Parathyroid adenoma (tissue), 2 donors: ENCODE results near the gene CKAP2L.
"Not testable (repeated sequence)": the region's sequence is repeated elsewhere in the genome, so short reads cannot be mapped to it uniquely, and the experiment has no call there.

Experiments
- H2AFZ ChIP-seq: fragments of 300-600 bp; sonication (generic); one replicate; pipeline ENCODE4 v1.7.0; 2017; ENCODE audit warnings: antibody characterized with exemption, mild to moderate bottlenecking
- H3K27ac ChIP-seq: fragments of 300-600 bp; sonication (generic); one replicate; pipeline ENCODE4 v1.7.0; 2017
- H3K27me3 ChIP-seq: fragments of 300-600 bp; sonication (generic); one replicate; pipeline ENCODE4 v1.7.0; 2017; ENCODE audit warnings: low read length; ENCODE audit not compliant: control insufficient read depth, insufficient read depth
- H3K36me3 ChIP-seq: fragments of 300-600 bp; sonication (generic); one replicate; pipeline ENCODE4 v1.7.0; 2017; ENCODE audit warnings: low read length; ENCODE audit not compliant: control insufficient read depth, insufficient read depth
- H3K4me1 ChIP-seq: fragments of 300-600 bp; sonication (generic); one replicate; pipeline ENCODE4 v1.7.0; 2017; ENCODE audit warnings: control low read depth
- H3K4me2 ChIP-seq: fragments of 300-600 bp; sonication (generic); one replicate; pipeline ENCODE4 v1.7.0; 2017; ENCODE audit warnings: low read length
- H3K4me3 ChIP-seq: fragments of 300-600 bp; sonication (generic); one replicate; pipeline ENCODE4 v1.7.0; 2017; ENCODE audit warnings: low read depth, low read length
- H3K79me2 ChIP-seq: fragments of 300-600 bp; sonication (generic); one replicate; pipeline ENCODE4 v1.7.0; 2017; ENCODE audit warnings: control low read depth
- H3K9ac ChIP-seq: fragments of 300-600 bp; sonication (generic); one replicate; pipeline ENCODE4 v1.7.0; 2017; ENCODE audit warnings: mild to moderate bottlenecking
- H3K9me3 ChIP-seq: fragments of 300-600 bp; sonication (generic); one replicate; pipeline ENCODE4 v1.7.0; 2017; ENCODE audit warnings: low read length; ENCODE audit not compliant: control insufficient read depth
- TF ChIP-seq, protein P1 (sequence below): fragments of 300-600 bp; sonication (generic); IDR thresholded peaks from one replicate; pipeline ENCODE4 v1.7.0; 2017; ENCODE audit warnings: antibody characterized with exemption, mild to moderate bottlenecking
- donor health status: primary hyperparathyroidism.

CKAP2L gene

DNA sequence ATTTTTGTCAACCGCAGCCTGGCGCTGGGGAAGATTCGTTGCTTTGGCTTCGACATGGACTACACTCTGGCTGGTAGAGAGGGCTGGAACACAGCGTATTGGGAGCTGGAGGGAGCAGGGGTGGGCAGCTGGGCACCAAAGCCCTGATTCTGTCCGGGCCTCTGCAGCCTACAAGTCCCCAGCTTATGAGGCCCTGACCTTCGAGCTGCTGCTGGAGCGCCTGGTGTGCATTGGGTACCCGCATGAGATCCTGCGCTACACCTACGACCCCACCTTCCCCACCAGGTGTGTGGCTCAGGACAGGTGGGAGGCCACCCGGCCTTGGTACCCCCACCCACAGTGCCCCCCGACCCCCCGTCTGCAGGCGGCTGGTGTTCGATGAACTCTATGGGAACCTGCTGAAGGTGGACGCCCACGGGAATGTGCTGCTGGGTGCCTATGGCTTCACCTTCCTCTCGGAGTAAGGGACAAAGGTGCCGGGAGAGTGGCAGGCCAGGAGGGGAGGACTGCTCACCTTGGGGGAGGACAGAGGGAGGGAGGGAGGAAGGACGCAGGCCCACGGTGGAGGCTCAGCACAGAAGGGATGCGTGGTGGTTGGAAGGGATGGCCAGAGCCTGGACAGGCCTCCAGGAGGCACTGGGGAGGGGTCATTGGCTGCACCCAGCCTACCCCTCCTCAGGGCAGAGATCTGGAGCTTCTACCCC lies 42.4 kb downstream of the CKAP2L start:
- H3K36me3 ChIP-seq, result no peaks in the 10 kb centered on the region
- H2AFZ ChIP-seq, result no peak overlapping the region
- no peaks in the 10 kb centered on the region for H3K27me3 ChIP-seq
- no peaks in the 10 kb centered on the region for H3K79me2 ChIP-seq
- no peak overlapping the region for H3K4me3 ChIP-seq
- peaks cover 4% of the 10 kb centered on the region for H3K4me1 ChIP-seq
- TF ChIP-seq, protein P1, sequence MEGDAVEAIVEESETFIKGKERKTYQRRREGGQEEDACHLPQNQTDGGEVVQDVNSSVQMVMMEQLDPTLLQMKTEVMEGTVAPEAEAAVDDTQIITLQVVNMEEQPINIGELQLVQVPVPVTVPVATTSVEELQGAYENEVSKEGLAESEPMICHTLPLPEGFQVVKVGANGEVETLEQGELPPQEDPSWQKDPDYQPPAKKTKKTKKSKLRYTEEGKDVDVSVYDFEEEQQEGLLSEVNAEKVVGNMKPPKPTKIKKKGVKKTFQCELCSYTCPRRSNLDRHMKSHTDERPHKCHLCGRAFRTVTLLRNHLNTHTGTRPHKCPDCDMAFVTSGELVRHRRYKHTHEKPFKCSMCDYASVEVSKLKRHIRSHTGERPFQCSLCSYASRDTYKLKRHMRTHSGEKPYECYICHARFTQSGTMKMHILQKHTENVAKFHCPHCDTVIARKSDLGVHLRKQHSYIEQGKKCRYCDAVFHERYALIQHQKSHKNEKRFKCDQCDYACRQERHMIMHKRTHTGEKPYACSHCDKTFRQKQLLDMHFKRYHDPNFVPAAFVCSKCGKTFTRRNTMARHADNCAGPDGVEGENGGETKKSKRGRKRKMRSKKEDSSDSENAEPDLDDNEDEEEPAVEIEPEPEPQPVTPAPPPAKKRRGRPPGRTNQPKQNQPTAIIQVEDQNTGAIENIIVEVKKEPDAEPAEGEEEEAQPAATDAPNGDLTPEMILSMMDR, result no peak
- H3K4me2 ChIP-seq, result no peak overlapping the region
- H3K9me3 ChIP-seq, result no peaks in the 10 kb centered on the region
- H3K9ac ChIP-seq, result no peak overlapping the region
- H3K27ac ChIP-seq, result no peak overlapping the region

DNA sequence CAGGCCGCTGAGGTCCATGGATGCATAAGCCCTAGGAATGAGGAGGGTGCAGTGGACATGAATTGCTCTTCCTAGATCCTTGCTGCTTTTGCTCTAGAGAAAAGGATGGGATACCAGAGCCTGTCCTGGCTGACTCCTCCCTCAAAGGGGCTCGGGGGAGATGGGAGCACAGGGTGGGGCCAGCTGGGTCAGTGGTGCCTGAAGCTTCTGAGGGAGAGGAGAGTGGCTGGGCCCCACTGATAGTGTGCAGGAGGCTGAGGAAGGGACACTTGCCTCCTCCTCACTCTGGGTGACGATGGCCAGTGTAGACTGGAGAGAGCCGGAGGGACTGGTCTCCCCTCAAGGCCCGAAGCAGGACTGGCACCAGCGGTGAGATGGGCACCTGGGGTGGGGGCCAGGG lies 43.6 kb downstream of the CKAP2L start, which contains the start of gene NT5DC4:
NT5DC4 (plus strand) TSS at position 236 of the 400 bp plus-strand sequence; CDS start at position 296, 60 bp downstream.
- Histone ChIP-seq H3K4me1 (no peaks in the 10 kb centered on the region), H3K36me3 (no peaks in the 10 kb centered on the region), H3K4me3 (no peak within 1 kb of the TSS), H3K79me2 (no peaks in the 10 kb centered on the region), H3K9ac (no peak within 1 kb of the TSS), H3K27me3 (no peaks in the 10 kb centered on the region), H3K4me2 (no peak within 1 kb of the TSS), H3K27ac (no peak within 1 kb of the TSS), H3K9me3 (no peaks in the 10 kb centered on the region), H2AFZ (no peak within 1 kb of the TSS)
- TF ChIP-seq, protein P1, result no peak

DNA sequence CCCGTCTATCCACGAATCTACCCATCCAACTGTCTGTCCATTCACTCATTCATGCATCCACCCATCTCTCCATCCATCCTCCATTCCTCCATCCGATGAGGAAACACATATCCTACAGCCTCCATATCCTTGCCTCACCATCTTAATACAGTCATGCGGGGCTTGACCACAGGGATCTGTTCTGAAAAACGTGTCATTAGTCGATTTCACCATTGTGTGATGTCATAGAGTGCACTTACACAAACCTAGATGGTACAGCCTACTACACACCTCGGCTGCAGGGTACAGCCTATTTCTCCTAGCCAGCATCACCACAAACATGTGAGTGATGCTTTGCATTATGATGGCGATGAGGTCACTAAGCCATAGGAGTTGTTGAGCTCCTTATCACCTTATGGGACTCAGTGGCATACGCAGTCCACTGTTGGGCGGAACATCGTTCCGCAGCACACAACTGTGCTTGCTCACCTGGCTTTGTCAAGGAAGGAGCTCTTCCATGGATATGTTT lies 45.5 kb downstream of the CKAP2L start:
- H3K79me2 ChIP-seq, result no peaks in the 10 kb centered on the region
- H3K9ac ChIP-seq, result no peak overlapping the region
- H3K9me3 ChIP-seq, result no peaks in the 10 kb centered on the region
- H3K36me3 ChIP-seq, result no peaks in the 10 kb centered on the region
- no peak overlapping the region for H3K4me3 ChIP-seq
- no peak overlapping the region for H2AFZ ChIP-seq
- no peak overlapping the region for H3K4me2 ChIP-seq
- H3K4me1 ChIP-seq, result no peaks in the 10 kb centered on the region
- H3K27ac ChIP-seq, result no peak overlapping the region
- TF ChIP-seq, protein P1, result no peak
- no peaks in the 10 kb centered on the region for H3K27me3 ChIP-seq

DNA sequence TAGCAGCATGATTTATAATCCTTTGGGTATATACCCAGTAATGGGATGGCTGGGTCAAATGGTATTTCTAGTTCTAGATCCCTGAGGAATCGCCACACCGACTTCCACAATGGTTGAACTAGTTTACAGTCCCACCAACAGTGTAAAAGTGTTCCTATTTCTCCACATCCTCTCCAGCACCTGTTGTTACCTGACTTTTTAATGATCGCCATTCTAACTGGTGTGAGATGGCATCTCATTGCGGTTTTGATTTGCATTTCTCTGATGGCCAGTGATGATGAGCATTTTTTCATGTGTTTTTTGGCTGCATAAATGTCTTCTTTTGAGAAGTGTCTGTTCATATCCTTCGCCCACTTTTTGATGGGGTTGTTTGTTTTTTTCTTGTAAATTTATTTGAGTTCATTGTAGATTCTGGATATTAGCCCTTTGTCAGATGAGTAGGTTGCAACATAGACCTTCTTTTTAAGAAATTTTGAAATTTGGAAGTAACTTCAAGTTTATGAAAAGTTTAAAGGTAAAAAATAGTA lies 47.5 kb downstream of the CKAP2L start:
- not testable (repeated sequence) for H3K9me3 ChIP-seq, H3K79me2 ChIP-seq, H2AFZ ChIP-seq, H3K36me3 ChIP-seq, H3K27ac ChIP-seq, H3K4me2 ChIP-seq, H3K27me3 ChIP-seq, H3K4me1 ChIP-seq, H3K4me3 ChIP-seq, H3K9ac ChIP-seq

DNA sequence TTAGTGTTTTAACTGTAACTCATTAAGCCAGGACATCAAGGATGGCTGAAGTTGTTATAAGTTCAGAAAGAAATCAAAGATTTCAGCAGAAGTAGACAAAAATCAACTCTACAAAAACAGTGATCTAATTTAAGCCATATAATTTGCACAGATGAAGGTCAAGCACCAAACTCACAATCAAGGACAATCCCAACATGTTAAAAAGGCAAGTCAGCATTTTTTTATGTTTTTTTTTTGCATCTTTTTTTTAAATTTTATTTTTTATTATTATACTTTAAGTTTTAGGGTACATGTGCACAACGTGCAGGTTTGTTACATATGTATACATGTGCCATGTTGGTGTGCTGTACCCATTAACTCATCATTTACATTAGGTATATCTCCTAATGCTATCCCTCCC lies 48.3 kb downstream of the CKAP2L start:
- H3K27me3 ChIP-seq, H3K79me2 ChIP-seq, H3K27ac ChIP-seq, H3K36me3 ChIP-seq, H3K9ac ChIP-seq, H2AFZ ChIP-seq, H3K4me3 ChIP-seq, H3K4me2 ChIP-seq, H3K4me1 ChIP-seq, H3K9me3 ChIP-seq: not testable (repeated sequence)
